Suprapubic skin (tissue), 4 donors: ENCODE results near the gene SACM1L. TPM values are rescaled to one million over a fixed set of nuclear protein-coding genes. Genes with fewer than 3 reads are reported as not detected.

Experiments used
- DNase-seq, 2 donors: peaks; one replicate each; pipeline ENCODE4 v3.0.0-alpha.2; 2019; ENCODE audit warnings: low spot score in 2 of 2
- H3K27ac ChIP-seq: fragments of 200-600 bp; sonication (generic); one replicate; pipeline ENCODE4 v1.5.1; 2019
- H3K27me3 ChIP-seq: fragments of 200-600 bp; sonication (generic); one replicate; pipeline ENCODE4 v1.5.1; 2019
- H3K36me3 ChIP-seq: fragments of 200-600 bp; sonication (generic); one replicate; pipeline ENCODE4 v1.5.1; 2019
- H3K4me1 ChIP-seq: fragments of 200-600 bp; sonication (generic); one replicate; pipeline ENCODE4 v1.5.1; 2019
- H3K4me3 ChIP-seq: fragments of 200-600 bp; sonication (generic); one replicate; pipeline ENCODE4 v1.5.1; 2019; ENCODE audit warnings: mild to moderate bottlenecking
- H3K9me3 ChIP-seq: fragments of 200-600 bp; sonication (generic); one replicate; pipeline ENCODE4 v1.5.1; 2019
- EP300 ChIP-seq: sonication (generic); formaldehyde crosslinking; IDR thresholded peaks from one replicate; pipeline ENCODE4 v1.6.1; 2017; ENCODE audit warnings: antibody characterized with exemption
- POLR2A ChIP-seq, 2 donors: fragments of 450-650 bp; IDR thresholded peaks; one replicate each; pipeline ENCODE4 v1.6.1; 2017; ENCODE audit warnings: antibody characterized with exemption in 2 of 2, mild to moderate bottlenecking in 2 of 2, moderate library complexity in 2 of 2
- POLR2AphosphoS5 ChIP-seq, 3 donors: sonication (generic); formaldehyde crosslinking; IDR thresholded peaks; one replicate each; pipeline ENCODE4 v1.6.1; 2017; ENCODE audit warnings: antibody characterized with exemption in 3 of 3
- WGBS: methylation state at CpG from one replicate; pipeline ENCODE4 v1.1.5; 2018; 5-methylcytosine and 5-hydroxymethylcytosine counted together
- total RNA-seq, 4 donors: library from RNA; depleted of rRNA; stranded (reverse); fragments of >200 nt; gene quantifications; one replicate each; pipeline ENCODE4 v1.1.0, GENCODE V29; 2016
- TF ChIP-seq, protein P1 (sequence below), 2 donors: fragments of 200-600 bp in 1 of 2; fragments of 450-650 bp in 1 of 2; sonication (generic) in 1 of 2; IDR thresholded peaks; one replicate each; pipeline ENCODE4 v1.5.1; 2016 to 2019; ENCODE audit warnings: antibody characterized with exemption in 2 of 2, mild to moderate bottlenecking in 1 of 2, moderate library complexity in 1 of 2

SACM1L gene
- total RNA-seq, 4 donors from 2014 or later, result 22.8 to 48.9 (median 31.2) TPM

DNA sequence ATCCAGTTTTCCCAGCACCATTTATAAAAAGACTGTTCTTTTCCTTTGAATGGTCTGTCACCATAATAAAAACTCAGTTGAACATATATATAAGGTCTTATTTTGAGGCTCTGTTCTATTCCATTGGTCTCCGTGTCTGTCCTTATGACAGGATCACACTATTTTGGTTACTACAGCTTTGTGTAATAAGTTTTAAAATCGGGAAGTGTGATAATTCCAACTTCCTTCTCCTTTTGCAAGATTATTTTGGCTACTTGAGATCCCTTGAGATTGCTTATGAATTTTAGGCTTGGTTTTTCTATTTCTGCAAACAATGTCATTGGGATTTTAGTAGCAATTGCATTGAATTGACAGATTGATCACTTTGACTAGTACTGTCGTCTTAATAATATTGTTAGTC lies 35.7 kb downstream of the SACM1L start:
- Histone ChIP-seq H3K27me3 (no peaks in the 10 kb centered on the region), H3K36me3 (peaks cover 41% of the 10 kb centered on the region), H3K9me3 (no peaks in the 10 kb centered on the region), H3K4me3 (no peak overlapping the region), H3K4me1 (no peaks in the 10 kb centered on the region), H3K27ac (no peak overlapping the region)
- no peak for DNase-seq
- TF ChIP-seq POLR2AphosphoS5 (IDR thresholded peaks at IDR 0.05) (no peak), POLR2A (IDR thresholded peaks at IDR 0.05) (no peak), EP300 (no peak)
- TF ChIP-seq, protein P1, sequence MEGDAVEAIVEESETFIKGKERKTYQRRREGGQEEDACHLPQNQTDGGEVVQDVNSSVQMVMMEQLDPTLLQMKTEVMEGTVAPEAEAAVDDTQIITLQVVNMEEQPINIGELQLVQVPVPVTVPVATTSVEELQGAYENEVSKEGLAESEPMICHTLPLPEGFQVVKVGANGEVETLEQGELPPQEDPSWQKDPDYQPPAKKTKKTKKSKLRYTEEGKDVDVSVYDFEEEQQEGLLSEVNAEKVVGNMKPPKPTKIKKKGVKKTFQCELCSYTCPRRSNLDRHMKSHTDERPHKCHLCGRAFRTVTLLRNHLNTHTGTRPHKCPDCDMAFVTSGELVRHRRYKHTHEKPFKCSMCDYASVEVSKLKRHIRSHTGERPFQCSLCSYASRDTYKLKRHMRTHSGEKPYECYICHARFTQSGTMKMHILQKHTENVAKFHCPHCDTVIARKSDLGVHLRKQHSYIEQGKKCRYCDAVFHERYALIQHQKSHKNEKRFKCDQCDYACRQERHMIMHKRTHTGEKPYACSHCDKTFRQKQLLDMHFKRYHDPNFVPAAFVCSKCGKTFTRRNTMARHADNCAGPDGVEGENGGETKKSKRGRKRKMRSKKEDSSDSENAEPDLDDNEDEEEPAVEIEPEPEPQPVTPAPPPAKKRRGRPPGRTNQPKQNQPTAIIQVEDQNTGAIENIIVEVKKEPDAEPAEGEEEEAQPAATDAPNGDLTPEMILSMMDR (IDR thresholded peaks at IDR 0.05), result no peak
- WGBS, result 86% methylated on average over 3 of the region's 3 CpGs

DNA sequence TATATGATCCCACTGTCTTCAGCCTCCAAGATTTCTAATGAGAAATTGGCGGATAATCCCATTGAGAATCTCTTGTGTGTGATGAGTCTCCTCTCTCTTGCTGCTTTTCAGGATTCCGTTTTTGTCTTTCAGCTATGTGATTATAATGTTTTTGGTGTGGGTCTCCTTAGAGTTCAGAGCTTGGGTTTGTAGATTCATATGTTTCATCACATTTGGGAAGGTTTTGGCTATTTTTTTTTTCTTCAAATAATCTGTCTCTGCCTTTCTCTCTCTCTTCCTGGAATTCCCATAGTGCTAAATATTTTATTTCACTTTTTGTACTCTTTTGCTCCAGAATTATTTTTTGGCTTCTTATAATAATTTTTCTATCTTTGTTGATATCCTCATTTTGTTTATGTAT lies 40.4 kb downstream of the SACM1L start:
- H3K9me3 ChIP-seq, result no peaks in the 10 kb centered on the region
- no peaks in the 10 kb centered on the region for H3K4me1 ChIP-seq
- peaks cover 54% of the 10 kb centered on the region for H3K36me3 ChIP-seq
- no peaks in the 10 kb centered on the region for H3K27me3 ChIP-seq
- H3K27ac ChIP-seq, result no peak overlapping the region
- no peak for DNase-seq
- 100% methylated on average over 2 of the region's 2 CpGs for WGBS
- H3K4me3 ChIP-seq, result no peak overlapping the region
- TF ChIP-seq POLR2A (IDR thresholded peaks at IDR 0.05) (no peak), POLR2AphosphoS5 (IDR thresholded peaks at IDR 0.05) (no peak), EP300 (no peak)
- TF ChIP-seq, protein P1 (IDR thresholded peaks at IDR 0.05), result no peak

DNA sequence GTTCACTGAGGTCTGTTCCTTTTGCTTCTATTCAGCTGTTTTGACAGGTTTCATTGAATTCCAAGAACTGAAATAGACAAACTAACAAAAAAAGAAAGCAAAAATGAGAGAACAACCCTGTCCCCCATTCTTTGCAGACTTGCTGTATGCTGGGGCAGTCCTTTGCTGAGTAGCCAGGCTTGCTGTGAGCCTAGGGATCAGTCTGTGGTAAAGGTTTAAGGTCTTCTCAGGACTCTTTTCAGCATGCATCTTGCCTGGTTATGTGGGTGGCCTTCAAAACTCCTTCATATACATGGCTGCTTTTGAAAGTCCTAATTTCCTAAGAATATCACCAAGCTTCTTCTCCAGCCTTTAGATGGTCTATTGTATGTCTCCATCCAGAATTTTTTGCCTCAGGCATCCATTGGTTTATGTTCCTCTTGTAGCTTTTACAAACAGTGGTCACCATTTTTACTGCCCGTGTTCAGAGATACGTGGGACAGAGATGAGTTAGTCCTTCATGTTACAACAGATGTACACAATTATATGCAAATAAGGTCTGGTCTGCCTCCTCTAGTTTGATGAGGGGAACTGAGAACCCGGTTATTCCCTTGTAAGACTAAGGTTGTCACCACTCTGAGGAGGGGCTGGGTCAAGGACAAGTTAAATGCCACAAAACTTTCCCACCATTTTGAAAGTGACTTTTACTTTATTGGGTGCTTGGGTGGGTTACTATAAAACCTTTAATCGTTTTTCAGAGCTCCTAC lies 41.4 kb downstream of the SACM1L start:
- Histone ChIP-seq H3K27me3 (no peaks in the 10 kb centered on the region), H3K27ac (no peak overlapping the region), H3K4me3 (no peak overlapping the region), H3K9me3 (no peaks in the 10 kb centered on the region), H3K36me3 (peaks cover 58% of the 10 kb centered on the region), H3K4me1 (no peaks in the 10 kb centered on the region)
- 68% methylated on average over 4 of the region's 4 CpGs for WGBS
- DNase-seq, result no peak
- TF ChIP-seq EP300, result no peak
- TF ChIP-seq, protein P1 (IDR thresholded peaks at IDR 0.05), result no peak
- TF ChIP-seq POLR2A (IDR thresholded peaks at IDR 0.05), result no peak

DNA sequence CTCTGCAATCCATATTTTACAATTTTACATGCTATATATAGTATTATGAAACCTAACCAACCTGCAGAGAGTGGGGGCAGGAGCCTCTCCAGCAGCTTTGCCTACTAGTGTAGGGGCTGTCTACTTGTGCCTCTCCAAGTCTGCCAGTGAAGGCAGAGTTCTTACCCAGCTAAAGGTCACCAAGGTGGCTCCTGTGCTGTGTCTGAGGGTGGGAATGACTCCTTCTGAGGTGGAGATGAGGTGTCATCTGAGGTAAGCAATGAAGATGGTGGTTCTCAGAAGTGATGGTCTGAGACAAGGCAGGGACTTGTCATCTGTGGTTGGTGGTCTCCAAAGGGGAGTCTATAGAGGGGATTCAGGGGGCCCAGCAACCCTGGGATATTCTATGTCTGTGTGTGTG lies 47.5 kb downstream of the SACM1L start:
- Histone ChIP-seq H3K4me1 (no peaks in the 10 kb centered on the region), H3K4me3 (no peak overlapping the region), H3K36me3 (peaks cover 91% of the 10 kb centered on the region)

DNA sequence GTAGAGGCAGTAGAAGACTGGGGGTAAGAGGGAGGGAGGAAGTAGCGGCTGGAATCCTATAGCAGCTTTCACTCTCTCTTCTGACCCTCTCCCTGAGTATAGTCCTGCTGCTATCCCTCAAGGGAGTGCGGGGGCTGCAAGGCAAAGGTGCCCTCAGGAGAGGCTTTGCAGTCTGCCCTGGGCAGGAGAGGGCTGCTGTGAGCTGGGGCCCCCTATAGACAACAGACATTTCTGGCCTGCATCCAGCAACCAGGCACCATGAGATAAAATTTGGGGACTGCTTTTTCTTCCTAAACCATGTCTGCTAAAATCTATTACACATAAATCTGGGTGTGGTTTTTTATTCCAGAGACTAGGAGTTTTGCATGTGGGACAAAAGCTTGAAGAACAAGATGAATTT lies 48.0 kb downstream of the SACM1L start:
- no peak overlapping the region for H3K4me3 ChIP-seq
- WGBS, result 87% methylated on average over 2 of the region's 2 CpGs
- H3K27ac ChIP-seq, result no peak overlapping the region
- peaks cover 88% of the 10 kb centered on the region for H3K36me3 ChIP-seq
- TF ChIP-seq POLR2AphosphoS5 (IDR thresholded peaks at IDR 0.05), result no peak
- no peaks in the 10 kb centered on the region for H3K9me3 ChIP-seq
- H3K4me1 ChIP-seq, result no peaks in the 10 kb centered on the region
- no peaks in the 10 kb centered on the region for H3K27me3 ChIP-seq
- no peak for DNase-seq

More for the DNA sequence above, 47.5 kb downstream of the SACM1L start:
- H3K27ac ChIP-seq, result no peak overlapping the region
- H3K9me3 ChIP-seq, result no peaks in the 10 kb centered on the region
- no peak for DNase-seq
- no peaks in the 10 kb centered on the region for H3K27me3 ChIP-seq
- no peak for TF ChIP-seq POLR2AphosphoS5 (IDR thresholded peaks at IDR 0.05)
- TF ChIP-seq, protein P1 (IDR thresholded peaks at IDR 0.05), result no peak

DNA sequence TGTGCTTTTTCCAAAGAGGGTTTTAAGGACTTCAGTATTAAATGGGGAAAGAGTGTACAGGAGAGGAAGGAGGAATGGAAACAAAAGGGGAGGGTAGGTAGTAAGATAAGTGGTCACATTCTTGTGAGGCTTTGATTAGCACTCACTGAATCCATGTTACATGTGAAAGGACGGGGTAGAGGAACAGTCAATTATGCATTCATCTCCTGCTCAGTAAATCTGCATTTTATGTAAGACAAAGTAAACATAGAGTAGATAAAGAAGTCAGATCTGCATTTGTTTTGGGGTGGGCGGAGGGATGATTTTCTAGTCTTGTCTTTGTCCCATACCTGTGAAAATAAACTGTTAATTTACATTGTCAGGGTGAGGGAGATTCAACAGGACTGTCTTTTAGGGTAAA lies 50.8 kb downstream of the SACM1L start:
- WGBS, result 94% methylated on average over 2 of the region's 2 CpGs
- DNase-seq, result no peak
- Histone ChIP-seq H3K9me3 (no peaks in the 10 kb centered on the region), H3K27ac (no peak overlapping the region), H3K27me3 (no peaks in the 10 kb centered on the region), H3K36me3 (peaks cover 81% of the 10 kb centered on the region), H3K4me1 (no peaks in the 10 kb centered on the region), H3K4me3 (no peak overlapping the region)
- TF ChIP-seq EP300 (no peak), POLR2A (IDR thresholded peaks at IDR 0.05) (no peak), POLR2AphosphoS5 (IDR thresholded peaks at IDR 0.05) (no peak)
- TF ChIP-seq, protein P1 (IDR thresholded peaks at IDR 0.05), result no peak
